ENCODE data around the gene PRKACB. TPM values are rescaled to one million over a fixed set of nuclear protein-coding genes. Genes with fewer than 3 reads are reported as not detected.

PRKACB gene
- total RNA-seq, 2 donors from 2014 or later, result 25.2 to 35.0 TPM

DNA sequence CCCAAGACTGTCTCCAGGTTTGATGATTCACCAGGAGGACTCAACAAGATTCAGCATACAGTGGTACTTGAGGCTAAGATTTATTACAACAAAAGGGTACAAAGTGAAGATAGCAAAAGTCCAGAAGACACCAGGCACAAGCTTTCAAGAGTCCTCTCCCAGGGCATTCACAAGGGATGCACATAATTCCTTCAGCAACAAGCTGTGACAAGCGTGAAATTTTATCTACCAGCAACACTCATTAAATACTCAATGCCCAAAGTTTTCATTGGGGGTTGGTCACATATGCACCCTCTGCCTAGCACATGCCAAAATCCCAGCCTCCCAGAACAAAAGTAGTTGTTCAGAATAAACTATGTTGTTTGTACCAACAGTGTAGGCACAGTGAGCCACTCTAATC lies 62.3 kb downstream of the PRKACB start:
- Histone ChIP-seq H3K27ac (no peak overlapping the region), H3K4me1 (no peaks in the 10 kb centered on the region), H3K36me3 (peaks cover 7% of the 10 kb centered on the region), H3K9me3 (no peaks in the 10 kb centered on the region), H3K4me3 (no peak overlapping the region), H3K27me3 (no peaks in the 10 kb centered on the region)
- TF ChIP-seq, protein P1, sequence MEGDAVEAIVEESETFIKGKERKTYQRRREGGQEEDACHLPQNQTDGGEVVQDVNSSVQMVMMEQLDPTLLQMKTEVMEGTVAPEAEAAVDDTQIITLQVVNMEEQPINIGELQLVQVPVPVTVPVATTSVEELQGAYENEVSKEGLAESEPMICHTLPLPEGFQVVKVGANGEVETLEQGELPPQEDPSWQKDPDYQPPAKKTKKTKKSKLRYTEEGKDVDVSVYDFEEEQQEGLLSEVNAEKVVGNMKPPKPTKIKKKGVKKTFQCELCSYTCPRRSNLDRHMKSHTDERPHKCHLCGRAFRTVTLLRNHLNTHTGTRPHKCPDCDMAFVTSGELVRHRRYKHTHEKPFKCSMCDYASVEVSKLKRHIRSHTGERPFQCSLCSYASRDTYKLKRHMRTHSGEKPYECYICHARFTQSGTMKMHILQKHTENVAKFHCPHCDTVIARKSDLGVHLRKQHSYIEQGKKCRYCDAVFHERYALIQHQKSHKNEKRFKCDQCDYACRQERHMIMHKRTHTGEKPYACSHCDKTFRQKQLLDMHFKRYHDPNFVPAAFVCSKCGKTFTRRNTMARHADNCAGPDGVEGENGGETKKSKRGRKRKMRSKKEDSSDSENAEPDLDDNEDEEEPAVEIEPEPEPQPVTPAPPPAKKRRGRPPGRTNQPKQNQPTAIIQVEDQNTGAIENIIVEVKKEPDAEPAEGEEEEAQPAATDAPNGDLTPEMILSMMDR (IDR thresholded peaks at IDR 0.05), result no peak
- DNase-seq (ENCODE audit: low spot score), result no peak

GRCh38 chr1:84208935-84209334 lies 64.9 kb downstream of the PRKACB start:
- TF ChIP-seq, protein P1 (IDR thresholded peaks at IDR 0.05), result no peak
- Histone ChIP-seq H3K9me3 (no peaks in the 10 kb centered on the region), H3K27ac (no peak overlapping the region), H3K4me3 (no peak overlapping the region), H3K36me3 (peaks cover 7% of the 10 kb centered on the region), H3K27me3 (no peaks in the 10 kb centered on the region), H3K4me1 (no peaks in the 10 kb centered on the region)
- no peak for DNase-seq (ENCODE audit: low spot score)

GRCh38 chr1:84214115-84214956 lies 70.3 kb downstream of the PRKACB start:
- Histone ChIP-seq H3K4me3 (no peak overlapping the region), H3K9me3 (peaks cover 0 to 2% of the 10 kb centered on the region in 2 donors), H3K27me3 (no peaks in the 10 kb centered on the region), H3K4me1 (no peaks in the 10 kb centered on the region), H3K27ac (no peak overlapping the region), H3K36me3 (no peaks in the 10 kb centered on the region)
- DNase-seq (ENCODE audit: low spot score), result no peak
- TF ChIP-seq, protein P1 (IDR thresholded peaks at IDR 0.05), result no peak

- TF ChIP-seq, protein P1 (IDR thresholded peaks at IDR 0.05), result no peak
- H3K27me3 ChIP-seq, result no peaks in the 10 kb centered on the region
Measured at GRCh38 chr1:84217239-84217638, 73.2 kb downstream of the PRKACB start.

DNA sequence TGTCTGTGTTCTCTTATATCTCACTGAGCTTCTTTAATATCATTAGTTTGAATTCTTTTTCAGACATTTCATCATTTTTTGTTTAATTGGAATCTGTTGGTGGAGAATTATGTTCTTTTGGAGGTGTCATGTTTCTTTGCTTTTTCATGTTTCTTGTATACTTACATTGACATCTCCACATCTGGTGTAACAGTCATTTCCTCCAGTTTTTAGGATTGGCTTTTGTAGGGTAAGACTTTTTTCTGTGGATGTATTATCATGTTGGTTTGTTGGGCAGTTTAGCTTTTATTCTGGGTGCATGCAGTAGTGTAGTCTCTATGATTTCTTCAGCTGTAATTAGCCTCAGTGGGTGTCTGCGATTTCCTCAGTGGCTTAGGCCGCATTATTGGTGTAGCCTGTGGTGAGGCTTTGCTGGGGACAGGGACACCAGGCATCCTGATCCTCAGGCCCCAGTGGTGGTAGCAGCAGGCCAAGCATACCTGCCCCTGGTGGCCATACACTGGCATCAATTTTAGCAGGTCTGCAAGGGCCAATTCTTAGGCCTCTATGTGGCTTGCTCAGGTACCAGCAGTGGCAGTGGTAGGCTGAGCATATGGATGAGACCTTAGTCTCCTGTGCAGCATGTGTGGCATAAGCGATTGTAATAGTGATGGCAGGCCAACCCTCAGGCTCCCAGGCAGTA lies 79.8 kb downstream of the PRKACB start:
- Histone ChIP-seq H3K4me1 (no peaks in the 10 kb centered on the region), H3K36me3 (no peaks in the 10 kb centered on the region), H3K27me3 (no peaks in the 10 kb centered on the region), H3K9me3 (peaks cover 0 to 19% of the 10 kb centered on the region in 2 donors), H3K27ac (no peak overlapping the region), H3K4me3 (no peak overlapping the region)
- DNase-seq (ENCODE audit: low spot score), result no peak
- TF ChIP-seq, protein P1 (IDR thresholded peaks at IDR 0.05), result no peak

More at GRCh38 chr1:84217239-84217638, 73.2 kb downstream of the PRKACB start:
- no peak for DNase-seq (ENCODE audit: low spot score)
- Histone ChIP-seq H3K4me3 (no peak overlapping the region), H3K27ac (no peak overlapping the region), H3K36me3 (no peaks in the 10 kb centered on the region), H3K9me3 (peaks cover 0 to 10% of the 10 kb centered on the region in 2 donors), H3K4me1 (no peaks in the 10 kb centered on the region)
